IgD-negative memory B cell (primary cell): ENCODE measurements around the gene CDH13. TPM values are rescaled to one million over a fixed set of nuclear protein-coding genes. Genes with fewer than 3 reads are reported as not detected.

Experiments
- H3K27ac Mint-ChIP-seq, 3 donors: one replicate each; pipeline ENCODE4 v1.8.0; 2020 to 2022; ENCODE audit warnings: mild to moderate bottlenecking in 3 of 3, mixed read lengths in 3 of 3, moderate library complexity in 1 of 3
- H3K27me3 Mint-ChIP-seq: one replicate; pipeline ENCODE4 v1.8.0; 2021; ENCODE audit warnings: mixed read lengths
- H3K36me3 Mint-ChIP-seq: one replicate; pipeline ENCODE4 v1.8.0; 2020; ENCODE audit warnings: mild to moderate bottlenecking, mixed read lengths
- H3K4me1 Mint-ChIP-seq, 3 donors: one replicate each; pipeline ENCODE4 v1.8.0; 2020 to 2022; ENCODE audit warnings: mixed read lengths in 3 of 3, mild to moderate bottlenecking in 1 of 3
- H3K4me3 Mint-ChIP-seq, 4 donors: one replicate each; pipeline ENCODE4 v1.8.0; 2020 to 2022; ENCODE audit warnings: mild to moderate bottlenecking in 4 of 4, mixed read lengths in 4 of 4, moderate library complexity in 3 of 4
- H3K9me3 Mint-ChIP-seq, 3 donors: one replicate each; pipeline ENCODE4 v1.8.0; 2020 to 2021; ENCODE audit warnings: mixed read lengths in 3 of 3, mild to moderate bottlenecking in 1 of 3
- polyA plus RNA-seq: library from polyadenylated mRNA; unstranded; fragments of 300-500 nt; fragmentation: Illumina TruSeq; gene quantifications from one replicate; pipeline ENCODE4 v1.2.3, GENCODE V29; 2021

Gene CDH13
- polyA plus RNA-seq, 1 donor from 2014 or later = 0.23 TPM

DNA sequence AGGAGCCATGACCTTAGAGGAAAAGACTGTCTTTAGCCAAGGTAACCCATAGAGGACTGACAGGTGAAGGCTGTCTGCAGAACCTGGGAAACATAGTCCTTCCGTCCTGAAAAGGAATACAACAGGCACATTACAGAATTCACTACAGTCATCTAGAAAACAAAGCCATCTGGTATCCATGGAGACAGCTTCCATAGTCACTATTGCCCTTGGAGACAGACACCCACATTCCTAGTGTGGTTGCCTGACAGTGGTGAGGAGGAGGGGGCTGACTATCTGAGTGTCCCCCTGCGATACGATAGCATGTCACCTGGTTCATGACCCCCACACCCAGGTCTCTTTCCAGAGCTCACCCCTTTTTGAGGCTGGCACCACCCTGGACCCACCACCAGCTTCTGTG, 254.7 kb downstream of the CDH13 start:
- Mint-ChIP-seq H3K4me1 (peaks cover 12 to 14% (median 14%) of the 10 kb centered on the region in 3 donors), H3K36me3 (no peaks in the 10 kb centered on the region), H3K27me3 (no peaks in the 10 kb centered on the region), H3K27ac (no peak overlapping the region), H3K9me3 (no peaks in the 10 kb centered on the region), H3K4me3 (no peak overlapping the region)

DNA sequence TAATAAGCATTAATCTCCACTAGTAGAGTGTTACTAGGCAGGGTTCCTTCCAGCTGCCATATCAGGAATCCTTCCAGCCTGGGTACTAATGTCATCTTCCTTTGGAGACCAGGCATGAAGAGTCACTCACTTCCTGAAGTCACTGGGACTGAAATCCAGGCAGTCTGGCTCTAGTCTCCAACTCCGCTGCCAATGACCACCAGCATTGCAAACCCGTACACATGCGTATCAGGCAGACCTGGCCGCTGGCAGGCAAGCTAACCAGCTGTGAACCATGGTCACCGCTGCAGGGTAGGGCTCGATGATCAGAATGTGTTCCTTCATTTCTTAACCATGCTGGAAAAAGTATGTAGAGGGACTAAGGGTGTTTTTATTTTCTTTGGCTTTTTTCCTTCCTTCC, 255.5 kb downstream of the CDH13 start:
- no peaks in the 10 kb centered on the region for H3K27me3 Mint-ChIP-seq
- no peaks in the 10 kb centered on the region for H3K36me3 Mint-ChIP-seq
- peaks cover 12 to 14% (median 14%) of the 10 kb centered on the region in 3 donors for H3K4me1 Mint-ChIP-seq
- no peak overlapping the region for H3K27ac Mint-ChIP-seq
- H3K4me3 Mint-ChIP-seq = no peak overlapping the region
- H3K9me3 Mint-ChIP-seq = no peaks in the 10 kb centered on the region

DNA sequence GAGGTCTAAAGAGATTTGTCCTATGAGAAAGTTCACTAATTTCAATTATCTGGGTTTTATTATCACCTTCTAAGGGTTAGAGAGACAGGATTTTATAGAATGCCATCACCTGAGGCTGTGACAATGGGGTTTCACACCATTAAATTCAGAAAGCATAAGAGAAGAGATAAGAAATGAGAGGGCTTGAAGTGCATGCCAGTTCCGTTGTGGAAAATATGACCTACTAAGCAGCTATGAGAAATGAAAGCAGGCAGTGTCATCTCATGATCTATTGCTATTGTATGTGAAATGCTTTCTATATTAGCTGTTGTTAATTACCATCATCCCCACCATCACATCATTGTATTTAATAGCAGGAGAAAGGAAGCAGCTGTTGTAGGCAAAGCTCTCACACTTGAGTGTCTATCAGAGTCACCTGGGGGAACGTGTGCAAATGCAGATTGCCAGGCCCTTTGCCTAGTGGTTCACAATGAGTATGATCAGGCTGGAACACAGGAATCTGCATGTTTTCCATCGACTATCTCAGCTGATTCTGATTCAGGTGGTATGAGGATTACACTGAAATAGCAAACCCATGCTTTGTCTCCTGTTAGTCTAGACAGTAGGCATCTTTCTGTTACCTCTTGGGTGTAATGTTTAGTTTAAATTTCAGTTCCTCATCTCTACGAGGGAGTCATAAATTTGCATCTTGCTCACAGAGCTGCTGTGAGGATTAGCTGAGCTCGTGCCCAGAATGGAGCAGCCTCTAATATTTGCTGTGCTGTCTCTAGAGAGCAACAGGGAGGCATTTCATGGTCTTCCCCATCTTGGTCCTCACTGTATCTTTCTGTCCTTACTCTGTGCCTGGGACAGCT, 256.4 kb downstream of the CDH13 start:
- H3K27me3 Mint-ChIP-seq = no peaks in the 10 kb centered on the region
- no peaks in the 10 kb centered on the region for H3K36me3 Mint-ChIP-seq
- H3K4me3 Mint-ChIP-seq = peak overlapping the region in 3 of 4 donors; percentile 2 to 63 (median 19)
- H3K27ac Mint-ChIP-seq = peak overlapping the region; percentile 9 to 87 (median 79)
- no peaks in the 10 kb centered on the region for H3K9me3 Mint-ChIP-seq
- H3K4me1 Mint-ChIP-seq = peaks cover 12 to 14% (median 14%) of the 10 kb centered on the region in 3 donors

DNA sequence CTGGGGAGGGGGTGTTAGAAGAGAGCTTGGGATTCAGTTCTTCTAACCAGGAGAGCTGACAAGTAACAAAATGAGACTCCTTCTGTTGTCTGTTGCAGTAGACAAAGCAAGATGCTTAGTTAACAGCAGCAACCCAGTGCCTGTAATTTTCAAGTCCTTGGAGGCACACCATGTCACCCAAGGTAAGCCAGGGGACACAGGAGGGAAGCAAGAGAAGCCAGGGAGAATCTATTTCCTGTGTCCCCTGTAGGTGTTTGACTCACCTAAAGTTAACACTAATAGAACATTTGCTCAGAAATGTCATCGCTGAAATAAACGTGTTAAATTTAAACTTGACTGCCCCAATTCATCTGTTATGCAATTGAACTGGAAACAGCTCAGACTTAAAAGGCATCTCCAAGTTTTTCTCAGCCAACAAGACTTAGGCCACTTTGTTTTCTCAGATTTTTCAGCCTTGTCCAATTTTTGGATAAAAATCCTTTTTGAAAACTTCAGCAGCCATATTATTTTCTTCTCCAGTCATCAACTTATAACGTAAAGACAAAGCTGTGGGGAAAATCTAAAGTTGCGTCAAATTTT, 257.6 kb downstream of the CDH13 start:
- no peak overlapping the region for H3K27ac Mint-ChIP-seq
- H3K9me3 Mint-ChIP-seq = no peaks in the 10 kb centered on the region
- peaks cover 3% of the 10 kb centered on the region for H3K27me3 Mint-ChIP-seq
- H3K4me1 Mint-ChIP-seq = peaks cover 12 to 14% (median 14%) of the 10 kb centered on the region in 3 donors
- no peaks in the 10 kb centered on the region for H3K36me3 Mint-ChIP-seq
- H3K4me3 Mint-ChIP-seq = no peak overlapping the region

DNA sequence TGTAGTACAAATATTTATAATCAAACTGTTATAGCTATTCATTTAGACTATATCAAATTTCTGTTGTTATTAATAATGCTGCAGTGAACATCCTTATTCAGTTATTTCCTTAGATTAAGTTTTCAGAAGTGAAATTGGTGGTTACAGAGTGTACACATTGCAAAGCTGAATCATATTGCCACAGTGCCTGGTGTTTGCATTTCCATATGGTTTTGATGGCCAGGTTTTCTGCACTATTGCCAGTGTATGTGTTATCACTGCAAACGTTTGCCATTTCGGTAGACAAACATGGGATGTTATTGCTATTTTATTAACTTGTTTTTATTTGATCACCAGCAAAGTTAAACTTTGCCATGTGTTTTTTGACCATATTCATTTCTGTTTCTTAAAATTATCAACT, 259.4 kb downstream of the CDH13 start:
- no peak overlapping the region for H3K4me3 Mint-ChIP-seq
- peaks cover 5% of the 10 kb centered on the region for H3K27me3 Mint-ChIP-seq
- no peak overlapping the region for H3K27ac Mint-ChIP-seq
- H3K36me3 Mint-ChIP-seq = no peaks in the 10 kb centered on the region
- H3K9me3 Mint-ChIP-seq = no peaks in the 10 kb centered on the region
- H3K4me1 Mint-ChIP-seq = peaks cover 12 to 14% (median 14%) of the 10 kb centered on the region in 3 donors

DNA sequence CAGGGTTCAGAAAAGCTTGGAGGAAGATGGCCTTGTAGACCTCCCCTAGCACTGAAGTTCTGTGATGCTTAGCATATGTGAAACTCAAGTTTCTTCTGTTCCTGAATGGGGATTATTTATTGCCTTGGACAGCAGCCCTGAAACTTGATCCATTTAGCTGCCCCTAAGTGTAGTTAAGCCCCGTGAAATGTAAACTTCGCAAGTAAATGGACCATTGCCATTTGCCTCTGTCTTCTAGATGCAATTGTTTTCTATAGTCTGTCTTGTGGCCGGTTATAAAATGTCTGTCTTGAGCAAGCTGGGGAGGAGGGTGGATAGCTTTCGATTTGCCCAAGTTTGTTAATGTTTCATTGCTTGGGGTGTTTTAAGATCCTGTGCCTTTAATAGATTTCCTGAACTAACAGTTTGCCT, 261.8 kb downstream of the CDH13 start:
- Mint-ChIP-seq H3K27me3 (peaks cover 5% of the 10 kb centered on the region), H3K9me3 (no peaks in the 10 kb centered on the region), H3K27ac (no peak overlapping the region), H3K4me1 (peaks cover 4 to 5% (median 5%) of the 10 kb centered on the region in 3 donors), H3K36me3 (no peaks in the 10 kb centered on the region), H3K4me3 (no peak overlapping the region)

DNA sequence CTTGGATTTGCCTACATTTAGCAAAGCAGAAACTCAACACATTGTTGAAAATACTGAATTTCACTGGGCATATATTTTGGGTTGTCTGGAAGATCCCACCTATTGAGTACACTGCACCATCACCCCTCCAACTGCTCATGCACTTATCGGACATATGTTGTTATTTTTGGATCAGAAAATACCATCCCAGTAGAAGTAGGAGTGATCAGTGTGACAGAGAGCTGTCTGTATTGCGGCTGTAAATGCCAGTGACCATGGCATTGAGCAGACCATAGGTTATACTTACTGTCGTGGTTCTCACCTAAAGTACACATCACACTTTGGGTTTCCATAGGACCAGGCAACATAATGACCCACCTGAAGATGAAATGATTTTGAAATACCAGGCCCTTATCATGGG, 264.7 kb downstream of the CDH13 start:
- H3K4me1 Mint-ChIP-seq = no peaks in the 10 kb centered on the region
- no peaks in the 10 kb centered on the region for H3K9me3 Mint-ChIP-seq
- no peak overlapping the region for H3K27ac Mint-ChIP-seq
- H3K4me3 Mint-ChIP-seq = peak overlapping the region in 1 of 4 donors; percentile 38
- H3K36me3 Mint-ChIP-seq = no peaks in the 10 kb centered on the region
- H3K27me3 Mint-ChIP-seq = peaks cover 7% of the 10 kb centered on the region

DNA sequence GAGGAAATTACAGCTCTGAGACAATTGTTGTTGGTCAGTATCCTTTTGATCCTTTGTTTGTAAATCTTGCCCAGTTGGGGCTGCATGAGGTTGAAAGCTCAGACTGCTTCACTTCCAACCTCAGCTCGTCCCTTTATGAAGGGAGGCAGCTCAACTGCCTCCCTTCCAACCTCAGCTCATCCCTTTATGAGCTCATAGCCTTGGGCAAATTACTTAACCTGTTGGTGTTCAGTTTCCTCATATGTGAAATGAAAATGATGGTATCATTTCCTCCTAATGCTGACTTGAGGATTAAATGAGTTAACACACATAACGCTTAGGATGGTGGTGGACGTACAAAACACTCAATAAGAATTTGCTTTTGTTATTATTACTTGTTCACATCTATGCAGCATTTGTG, 265.1 kb downstream of the CDH13 start:
- no peaks in the 10 kb centered on the region for H3K36me3 Mint-ChIP-seq
- peaks cover 7% of the 10 kb centered on the region for H3K27me3 Mint-ChIP-seq
- H3K27ac Mint-ChIP-seq = no peak overlapping the region
- no peaks in the 10 kb centered on the region for H3K4me1 Mint-ChIP-seq
- H3K4me3 Mint-ChIP-seq = no peak overlapping the region
- no peaks in the 10 kb centered on the region for H3K9me3 Mint-ChIP-seq

DNA sequence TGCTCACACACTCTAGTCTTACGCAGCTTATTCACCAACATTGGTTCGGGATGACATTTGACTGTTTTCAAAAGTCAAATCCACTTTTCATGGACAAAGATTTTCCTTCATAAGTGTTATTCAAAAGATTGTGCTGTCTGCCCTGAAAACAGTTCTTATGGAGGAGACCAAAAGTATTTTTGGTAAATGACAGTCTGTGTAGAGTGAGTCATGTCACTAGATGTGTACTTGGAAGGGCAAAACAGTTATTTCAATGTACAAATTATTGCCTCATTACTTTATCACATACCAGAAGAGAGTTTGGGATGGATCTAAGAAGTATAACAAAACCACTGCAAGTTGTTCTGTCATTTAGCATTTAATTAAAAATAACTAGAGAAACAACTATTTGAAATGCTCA, 265.6 kb downstream of the CDH13 start:
- Mint-ChIP-seq H3K9me3 (no peaks in the 10 kb centered on the region), H3K36me3 (no peaks in the 10 kb centered on the region), H3K4me1 (no peaks in the 10 kb centered on the region), H3K27ac (no peak overlapping the region), H3K27me3 (peaks cover 7% of the 10 kb centered on the region), H3K4me3 (no peak overlapping the region)

DNA sequence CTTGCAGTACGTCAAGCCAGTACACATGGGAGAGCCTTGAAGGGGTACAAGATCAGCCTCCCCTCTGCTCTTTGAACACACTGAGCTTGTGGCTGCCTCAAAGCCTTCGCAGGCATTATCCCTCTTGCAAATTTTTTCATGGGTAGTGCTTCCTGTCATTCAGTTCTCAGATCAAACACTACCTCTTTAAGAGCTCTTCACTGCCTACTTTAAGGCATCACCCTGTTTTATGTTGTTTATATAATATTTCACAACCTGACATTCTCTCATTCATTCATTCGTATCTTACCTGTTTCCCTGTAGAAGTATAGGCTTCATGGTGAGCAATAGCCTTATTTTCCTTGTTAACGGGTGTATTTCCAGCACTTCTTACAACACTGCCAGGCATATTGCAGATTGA, 269.1 kb downstream of the CDH13 start:
- H3K4me1 Mint-ChIP-seq = no peaks in the 10 kb centered on the region
- H3K4me3 Mint-ChIP-seq = no peak overlapping the region
- no peaks in the 10 kb centered on the region for H3K36me3 Mint-ChIP-seq
- no peak overlapping the region for H3K27ac Mint-ChIP-seq
- H3K27me3 Mint-ChIP-seq = peaks cover 3% of the 10 kb centered on the region
- no peaks in the 10 kb centered on the region for H3K9me3 Mint-ChIP-seq

DNA sequence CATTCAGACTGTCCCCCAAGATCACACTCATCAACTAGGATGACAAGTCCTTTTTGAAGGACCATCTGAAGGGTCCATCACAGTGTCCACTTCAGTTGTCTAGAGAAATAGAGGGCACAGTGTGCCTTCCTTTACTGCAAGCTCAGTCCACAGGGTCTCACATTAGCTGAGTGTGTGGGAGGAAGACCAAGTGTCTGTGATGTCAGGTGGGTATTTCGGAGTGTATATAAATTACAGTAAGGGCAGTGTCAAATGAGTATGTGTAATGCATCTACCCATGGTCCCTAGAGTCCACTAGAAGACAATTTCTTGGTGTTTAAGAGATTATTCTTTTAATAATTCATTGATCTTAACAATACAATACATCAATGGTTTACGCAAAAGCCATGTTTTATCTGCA, 272.2 kb downstream of the CDH13 start:
- H3K9me3 Mint-ChIP-seq = no peaks in the 10 kb centered on the region
- H3K27ac Mint-ChIP-seq = no peak overlapping the region
- H3K4me3 Mint-ChIP-seq = no peak overlapping the region
- H3K27me3 Mint-ChIP-seq = peaks cover 6% of the 10 kb centered on the region
- no peaks in the 10 kb centered on the region for H3K4me1 Mint-ChIP-seq
- no peaks in the 10 kb centered on the region for H3K36me3 Mint-ChIP-seq

DNA sequence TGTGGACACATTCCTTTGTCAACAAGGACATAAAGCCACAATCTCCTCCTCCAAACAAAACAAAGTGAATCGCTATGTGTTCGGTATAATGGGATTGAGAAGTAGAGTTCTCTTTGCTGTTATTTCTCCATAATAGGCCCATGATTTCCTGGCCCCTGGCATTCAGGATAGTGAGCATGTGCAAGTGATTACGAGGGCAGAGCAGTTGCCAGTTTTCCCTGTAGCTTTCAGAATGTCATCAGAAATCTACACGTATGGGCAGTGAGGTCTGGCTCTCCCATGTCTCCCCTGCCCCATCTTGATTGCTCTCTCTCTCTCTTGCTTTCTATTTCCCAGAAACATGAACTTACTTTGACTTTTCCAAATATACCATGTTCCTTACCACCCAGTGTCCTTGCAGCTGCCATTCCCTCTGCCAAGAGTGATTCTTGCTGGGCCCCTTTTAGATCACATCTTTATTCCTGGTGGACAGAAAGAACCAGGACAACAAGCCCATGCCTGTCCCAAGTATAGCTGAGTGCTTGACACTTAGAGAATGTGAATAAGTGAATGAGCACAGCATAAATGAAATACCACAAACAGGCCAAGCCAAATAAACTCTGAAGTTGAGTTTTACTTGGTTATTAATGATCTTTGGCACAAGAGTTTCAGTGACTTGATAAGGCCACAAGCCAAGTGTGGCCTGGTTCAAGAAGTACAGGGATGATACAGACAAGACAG, 273.1 kb downstream of the CDH13 start:
- H3K4me3 Mint-ChIP-seq = no peak overlapping the region
- no peak overlapping the region for H3K27ac Mint-ChIP-seq
- H3K27me3 Mint-ChIP-seq = peaks cover 6% of the 10 kb centered on the region
- H3K4me1 Mint-ChIP-seq = no peaks in the 10 kb centered on the region
- no peaks in the 10 kb centered on the region for H3K9me3 Mint-ChIP-seq
- no peaks in the 10 kb centered on the region for H3K36me3 Mint-ChIP-seq

DNA sequence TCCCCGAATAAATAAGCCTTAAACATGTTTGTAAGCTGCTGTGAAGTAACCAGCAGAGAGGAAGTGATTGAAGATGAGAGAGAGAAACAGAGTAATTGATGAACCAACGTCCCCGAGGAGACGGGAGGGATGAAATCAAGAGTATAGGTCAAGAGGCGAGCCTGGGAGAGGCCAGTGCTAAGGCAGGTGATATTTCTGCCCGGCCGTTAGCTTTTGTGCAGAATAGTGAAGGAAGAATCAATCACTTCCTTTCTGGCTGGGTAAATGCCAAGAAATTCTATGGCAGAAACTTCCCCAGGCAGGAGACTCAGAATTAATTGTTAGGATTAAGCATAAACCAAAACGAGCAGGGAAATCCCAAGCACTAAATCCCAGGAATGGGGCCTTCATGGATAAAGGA, 273.8 kb downstream of the CDH13 start:
- H3K36me3 Mint-ChIP-seq = no peaks in the 10 kb centered on the region
- H3K27me3 Mint-ChIP-seq = peaks cover 6% of the 10 kb centered on the region
- H3K9me3 Mint-ChIP-seq = no peaks in the 10 kb centered on the region
- H3K4me3 Mint-ChIP-seq = no peak overlapping the region
- H3K27ac Mint-ChIP-seq = no peak overlapping the region
- no peaks in the 10 kb centered on the region for H3K4me1 Mint-ChIP-seq

DNA sequence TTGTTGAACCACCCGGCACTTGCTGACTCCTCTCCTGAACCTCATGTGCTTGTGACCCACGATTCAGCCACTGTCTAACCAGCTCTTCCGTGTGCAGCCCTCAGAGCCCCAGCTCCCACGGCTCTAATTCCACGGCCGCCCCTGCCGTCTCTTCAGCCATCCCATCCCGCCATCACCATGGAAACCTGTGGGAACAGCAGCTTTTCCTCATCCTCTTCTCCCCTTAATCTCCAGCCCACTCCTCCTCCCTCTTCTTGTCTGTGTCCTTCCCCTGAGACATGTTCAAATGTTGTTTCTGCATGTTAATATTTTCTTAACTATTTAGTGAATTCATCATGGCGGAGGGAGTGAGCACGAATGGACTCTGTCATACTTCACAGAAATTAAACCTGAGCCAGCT, 285.2 kb downstream of the CDH13 start:
- Mint-ChIP-seq H3K27ac (no peak overlapping the region), H3K36me3 (no peaks in the 10 kb centered on the region)

DNA sequence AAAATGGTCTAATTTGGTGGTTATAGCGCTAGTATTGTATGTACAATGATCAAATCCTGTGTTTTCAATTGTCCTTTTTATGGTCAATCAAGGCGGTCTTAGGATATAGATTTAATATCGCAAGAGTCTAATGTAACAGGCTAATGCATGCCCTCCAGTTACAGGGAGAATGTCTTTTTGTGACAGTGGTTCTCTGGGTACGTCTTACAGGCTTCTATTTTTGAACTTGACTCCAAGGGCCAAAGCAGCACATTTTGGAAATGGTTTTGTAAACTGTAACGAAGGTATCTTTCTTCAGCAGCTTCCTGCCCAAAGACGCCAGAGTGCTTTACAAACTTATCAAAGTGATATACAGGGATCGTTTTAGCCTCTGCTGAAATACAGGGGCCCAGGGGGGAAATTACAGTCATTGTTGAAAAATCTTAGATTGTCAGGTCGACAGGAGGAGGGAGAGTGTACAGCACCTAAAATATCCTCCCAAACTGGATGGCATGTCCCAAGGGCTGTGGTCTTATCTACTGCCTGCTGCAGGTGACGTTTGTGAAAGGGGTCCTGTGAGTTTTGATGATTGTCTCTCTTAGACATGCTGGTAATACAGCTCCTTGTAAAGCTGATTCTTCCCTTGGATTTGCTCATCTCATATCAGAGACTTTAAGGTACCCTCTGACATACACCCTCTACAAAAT, 288.5 kb downstream of the CDH13 start:
- Mint-ChIP-seq H3K36me3 (no peaks in the 10 kb centered on the region), H3K4me1 (peaks cover 0 to 4% (median 0%) of the 10 kb centered on the region in 3 donors), H3K4me3 (no peak overlapping the region), H3K27me3 (peaks cover 18% of the 10 kb centered on the region), H3K9me3 (peaks cover 0 to 5% (median 2%) of the 10 kb centered on the region in 3 donors), H3K27ac (no peak overlapping the region)

More for the DNA sequence above, 285.2 kb downstream of the CDH13 start:
- Mint-ChIP-seq H3K9me3 (peaks cover 0 to 4% (median 3%) of the 10 kb centered on the region in 3 donors), H3K4me3 (no peak overlapping the region), H3K27me3 (peaks cover 13% of the 10 kb centered on the region), H3K4me1 (peaks cover 0 to 4% (median 0%) of the 10 kb centered on the region in 3 donors)
